Lower leg skin (tissue), 3 donors: Measurements from ENCODE around the gene BCAT1.

Experiments
- CTCF ChIP-seq, 3 donors: fragments of 450-650 bp; IDR thresholded peaks; one replicate each; pipeline ENCODE4 v1.5.1; 2016; ENCODE audit warnings: antibody characterized with exemption in 3 of 3, mild to moderate bottlenecking in 3 of 3, moderate library complexity in 2 of 3
- POLR2A ChIP-seq, 2 donors: fragments of 450-650 bp; IDR thresholded peaks; one replicate each; pipeline ENCODE4 v1.6.1; 2016 to 2017; ENCODE audit warnings: antibody characterized with exemption in 2 of 2, mild to moderate bottlenecking in 1 of 2, moderate library complexity in 1 of 2

GRCh38 chr12:24940157-24940556, 8.7 kb downstream of the BCAT1 start:
- TF ChIP-seq CTCF (IDR thresholded peaks at IDR 0.05): no peak
- no peak for TF ChIP-seq POLR2A (IDR thresholded peaks at IDR 0.05)
